Endometrial microvascular endothelial cells (primary cell): ENCODE measurements around the gene COCH. TPM values are rescaled to one million over a fixed set of nuclear protein-coding genes. Genes with fewer than 3 reads are reported as not detected.
"Not testable (repeated sequence)": the region's sequence is repeated elsewhere in the genome, so short reads cannot be mapped to it uniquely, and the experiment has no call there.

ENCODE experiments used
- in situ Hi-C: cut with HindIII; loops from 2 replicates; pipeline ENCODE4 v1.10.0; 2017; ENCODE audit warnings: low sequenced_read_pairs, low pct_unique_long_range_greater_than_20kb; ENCODE audit errors: inconsistent ontology term
- total RNA-seq: library from RNA; depleted of rRNA; stranded (reverse); fragments of >200 nt; gene quantifications from one replicate; pipeline ENCODE4 v1.2.3, GENCODE V29; 2015; ENCODE audit errors: inconsistent ontology term

Gene COCH
- total RNA-seq, 1 donor from 2014 or later, result not detected

DNA sequence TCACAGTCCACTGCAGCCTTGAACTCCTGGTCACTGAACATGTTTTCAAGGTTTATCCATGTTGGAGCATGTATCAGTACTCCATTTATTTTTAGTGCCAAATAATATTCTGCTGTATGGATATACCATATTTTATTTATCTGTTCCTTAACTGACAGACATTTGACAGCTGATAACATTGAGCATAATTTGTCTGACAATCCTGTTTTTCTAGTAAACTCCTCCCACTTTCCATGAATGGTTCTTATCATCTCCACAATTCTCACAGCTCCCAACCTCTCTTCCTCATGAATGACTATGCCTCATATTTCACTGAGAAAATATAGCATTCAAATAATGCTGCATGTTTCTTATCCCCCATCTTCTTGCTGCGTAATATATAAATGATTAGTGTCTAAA, 33.3 kb downstream of the COCH start:
- in situ Hi-C loops, result no loop called here

DNA sequence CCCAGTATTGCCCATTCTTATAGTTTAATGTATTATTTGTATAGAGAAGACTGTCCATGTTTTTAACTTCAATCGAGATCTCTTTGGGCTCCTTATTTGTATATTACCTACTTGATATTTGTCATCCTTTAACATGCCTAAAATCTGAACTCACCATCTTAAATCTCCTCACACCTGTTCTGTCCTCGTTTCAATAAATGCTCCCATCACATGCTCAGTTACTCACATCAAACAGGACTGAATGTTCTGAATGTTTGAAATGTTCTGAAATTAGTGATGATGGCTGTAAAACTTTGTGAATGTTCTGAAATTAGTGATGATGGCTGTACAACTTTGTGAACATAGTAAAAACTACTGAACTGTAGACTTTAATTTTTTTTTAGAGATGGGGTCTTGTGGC, 34.5 kb downstream of the COCH start:
- in situ Hi-C loops, result no loop called here

DNA sequence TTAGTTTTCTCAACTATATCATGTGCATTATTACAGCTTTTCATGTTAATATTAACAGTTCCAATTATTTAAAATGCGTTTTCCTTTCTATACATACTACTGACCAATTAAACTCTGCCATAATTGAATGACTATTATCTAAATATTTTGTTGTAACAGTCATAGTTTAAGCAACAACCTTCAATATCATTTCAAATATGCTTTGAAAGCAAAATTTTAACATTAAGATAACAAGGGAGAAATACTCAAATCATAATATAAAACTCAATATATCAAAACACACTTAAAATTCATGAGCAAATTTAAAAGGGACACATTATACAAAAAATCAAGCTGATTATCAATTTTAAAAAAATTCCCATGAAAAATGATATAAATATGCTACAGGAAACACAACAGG, 40.5 kb downstream of the COCH start:
- in situ Hi-C loops, result no loop called here

DNA sequence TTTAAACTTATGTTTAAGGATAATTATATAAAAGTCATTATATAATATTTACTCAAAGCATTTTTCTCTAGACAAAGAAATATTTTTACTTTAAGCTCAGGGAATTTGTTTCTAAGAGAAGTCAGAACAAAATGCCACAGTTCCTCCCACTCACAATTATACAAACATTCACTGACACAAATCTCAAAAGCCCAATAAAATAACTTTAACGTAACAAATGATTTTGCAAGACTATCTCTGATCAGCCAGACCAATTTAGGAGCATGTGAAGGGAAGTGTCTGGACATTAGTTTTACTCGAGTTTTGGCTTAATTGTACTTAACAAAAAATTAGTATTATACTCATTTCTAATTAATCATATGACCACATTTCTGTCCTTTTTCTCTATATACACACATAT, 41.2 kb downstream of the COCH start:
- in situ Hi-C loops, result no loop called here

DNA sequence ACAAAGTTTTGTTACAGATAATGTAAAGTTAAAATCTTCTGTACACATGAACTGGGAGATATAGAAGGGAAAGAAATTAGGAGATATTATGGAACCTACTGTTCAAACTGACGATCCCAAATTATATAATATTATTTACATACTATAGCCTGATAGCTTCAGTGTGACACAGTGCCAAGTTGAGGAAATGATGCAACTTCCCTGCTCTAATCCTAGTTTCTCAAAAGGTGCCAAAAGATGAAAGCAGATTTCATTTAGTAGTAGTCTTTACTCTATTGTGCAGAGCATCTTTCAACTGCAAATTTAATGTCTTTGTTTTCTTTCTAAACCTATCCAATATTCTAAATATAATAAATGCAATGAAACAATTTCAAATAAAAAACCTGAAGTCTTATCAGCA, 46.9 kb downstream of the COCH start:
- in situ Hi-C loops, result no loop called here

DNA sequence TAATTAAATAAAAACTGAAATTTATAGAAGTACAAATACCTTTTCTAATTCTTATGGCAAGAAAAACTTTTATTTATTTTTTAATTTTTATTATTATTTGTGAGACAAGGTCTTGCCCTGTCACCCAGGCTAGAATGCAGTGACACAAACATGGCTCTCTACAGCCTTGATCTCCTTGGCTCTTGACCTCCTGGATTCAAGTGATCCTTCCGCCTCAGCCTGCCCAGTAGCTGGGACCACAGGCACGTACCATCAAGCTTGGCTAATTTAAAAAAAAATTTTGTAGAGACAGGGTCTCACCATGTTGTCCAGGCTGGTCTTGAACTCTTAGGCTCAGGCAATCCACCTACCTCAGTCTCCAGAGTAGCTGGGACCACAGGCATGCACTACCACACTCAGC, 47.4 kb downstream of the COCH start:
- in situ Hi-C loops, result no loop called here

DNA sequence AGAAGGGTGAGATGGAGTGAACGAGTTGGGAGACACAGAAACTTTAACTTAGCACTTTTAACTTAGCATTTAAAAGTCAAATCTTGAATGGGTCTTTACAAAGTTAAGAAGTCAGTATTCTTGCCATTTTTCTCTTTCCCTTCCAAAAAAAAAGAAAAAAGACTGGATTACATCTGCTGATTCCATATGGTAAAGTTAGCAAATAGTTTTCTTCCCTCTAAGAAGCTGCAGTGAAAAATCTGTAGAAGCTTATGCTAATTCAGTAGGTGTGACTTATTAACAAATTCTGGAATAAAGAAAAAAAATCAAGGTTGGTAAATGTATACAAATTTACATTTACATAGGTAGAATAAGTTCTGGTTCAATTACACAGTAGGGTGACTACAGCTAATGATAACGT, 50.9 kb downstream of the COCH start:
- in situ Hi-C loops, result no loop called here

DNA sequence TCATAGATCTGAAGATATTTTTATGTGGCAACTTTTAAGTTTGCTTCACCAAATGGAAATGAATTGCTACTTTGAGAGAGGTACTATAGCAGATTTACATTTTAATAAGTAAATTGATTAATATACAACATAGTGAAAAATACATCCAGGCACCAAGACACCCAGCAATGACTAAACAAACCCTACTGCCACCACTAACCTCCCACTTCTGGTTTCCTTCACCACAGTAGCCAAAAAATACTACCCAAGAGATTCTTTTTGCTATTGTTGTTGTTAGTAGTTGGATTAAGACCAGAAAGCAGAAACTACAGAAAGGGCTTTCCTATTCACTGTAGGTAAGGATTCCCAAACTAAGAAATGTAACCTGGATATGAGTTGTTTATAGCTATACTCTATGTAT, 54.1 kb downstream of the COCH start:
- in situ Hi-C loops, result no loop called here

DNA sequence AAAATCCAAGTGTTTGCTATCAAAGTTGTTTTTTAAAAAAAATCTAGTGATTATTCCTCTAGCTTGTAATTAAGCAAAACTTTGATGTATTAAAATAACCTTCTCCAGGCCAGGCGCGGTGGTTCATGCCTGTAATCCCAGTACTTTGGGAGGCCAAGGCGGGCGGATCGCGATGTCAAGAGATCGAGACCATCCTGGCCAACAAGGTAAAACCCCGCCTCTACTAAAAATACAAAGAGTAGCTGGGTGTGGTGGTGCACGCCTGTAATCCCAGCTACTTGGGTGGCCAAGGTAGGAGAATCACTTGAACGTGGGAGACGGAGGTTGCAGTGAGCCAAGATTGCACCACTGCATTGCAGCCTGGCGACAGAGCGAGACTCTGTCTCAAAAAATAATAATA, 59.6 kb downstream of the COCH start:
- in situ Hi-C loops, result not testable (repeated sequence)

DNA sequence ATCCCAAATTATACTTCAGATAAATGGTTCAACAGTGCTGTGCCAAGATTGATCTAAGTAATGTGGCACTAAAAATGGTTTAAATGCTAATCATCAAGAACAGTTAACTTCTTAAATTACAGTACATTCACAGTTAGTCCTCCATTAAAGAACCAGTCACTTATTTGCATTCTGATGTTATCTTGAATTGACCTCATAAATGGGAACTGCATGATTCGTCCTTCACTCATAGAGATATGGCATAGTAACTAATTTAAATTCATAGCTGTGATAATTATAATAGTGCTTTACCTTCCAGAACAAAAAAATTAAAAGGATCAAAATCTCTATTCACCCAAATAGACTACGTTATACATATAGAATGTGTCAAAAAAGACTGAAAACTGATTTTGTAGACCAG, 61.1 kb downstream of the COCH start:
- in situ Hi-C loops, result no loop called here

DNA sequence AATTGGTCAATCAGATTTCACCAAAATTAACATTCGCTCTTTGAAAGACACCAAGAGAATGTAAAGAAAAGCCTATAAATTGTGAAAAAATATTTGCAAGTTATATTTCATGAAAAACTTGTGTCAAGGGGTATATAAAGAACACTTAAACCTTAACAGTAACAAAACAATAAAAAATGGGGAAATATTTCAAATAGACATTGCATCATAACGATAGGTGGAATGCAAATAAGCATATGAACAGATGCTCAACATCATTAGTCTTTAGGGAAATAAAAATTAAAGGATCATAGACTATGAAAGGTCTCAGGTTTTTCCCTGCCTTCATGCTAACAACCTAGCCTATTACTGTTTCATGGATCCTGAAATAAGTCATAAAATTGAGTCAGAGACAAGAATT, 64.3 kb downstream of the COCH start:
- in situ Hi-C loops, result no loop called here

Other genes with a start within 250 kb of the COCH start
- gene AP4S1, start 151.1 kb downstream of the COCH start, total RNA-seq, result 18.8 TPM
- gene STRN3, start 151.8 kb downstream of the COCH start, total RNA-seq, result 39.6 TPM